Thyroid gland (tissue), 4 donors: ENCODE results near the gene P2RY8.

Experiments
- POLR2A ChIP-seq, 2 donors: fragments of 450-650 bp; IDR thresholded peaks; one replicate each; pipeline ENCODE4 v1.6.1; 2017; ENCODE audit warnings: antibody characterized with exemption in 2 of 2, mild to moderate bottlenecking in 2 of 2, moderate library complexity in 1 of 2
- TF ChIP-seq, protein P1 (sequence below), 6 experiments: fragments of 200-600 bp in 3 of 6; fragments of 450-650 bp in 3 of 6; sonication (generic) in 3 of 6; IDR thresholded peaks; one replicate each; pipeline ENCODE4 v1.5.1; 2016 to 2019; ENCODE audit warnings: antibody characterized with exemption in 6 of 6, mild to moderate bottlenecking in 2 of 6, inconsistent platforms in 1 of 6, moderate library complexity in 1 of 6

- TF ChIP-seq, protein P1, sequence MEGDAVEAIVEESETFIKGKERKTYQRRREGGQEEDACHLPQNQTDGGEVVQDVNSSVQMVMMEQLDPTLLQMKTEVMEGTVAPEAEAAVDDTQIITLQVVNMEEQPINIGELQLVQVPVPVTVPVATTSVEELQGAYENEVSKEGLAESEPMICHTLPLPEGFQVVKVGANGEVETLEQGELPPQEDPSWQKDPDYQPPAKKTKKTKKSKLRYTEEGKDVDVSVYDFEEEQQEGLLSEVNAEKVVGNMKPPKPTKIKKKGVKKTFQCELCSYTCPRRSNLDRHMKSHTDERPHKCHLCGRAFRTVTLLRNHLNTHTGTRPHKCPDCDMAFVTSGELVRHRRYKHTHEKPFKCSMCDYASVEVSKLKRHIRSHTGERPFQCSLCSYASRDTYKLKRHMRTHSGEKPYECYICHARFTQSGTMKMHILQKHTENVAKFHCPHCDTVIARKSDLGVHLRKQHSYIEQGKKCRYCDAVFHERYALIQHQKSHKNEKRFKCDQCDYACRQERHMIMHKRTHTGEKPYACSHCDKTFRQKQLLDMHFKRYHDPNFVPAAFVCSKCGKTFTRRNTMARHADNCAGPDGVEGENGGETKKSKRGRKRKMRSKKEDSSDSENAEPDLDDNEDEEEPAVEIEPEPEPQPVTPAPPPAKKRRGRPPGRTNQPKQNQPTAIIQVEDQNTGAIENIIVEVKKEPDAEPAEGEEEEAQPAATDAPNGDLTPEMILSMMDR (IDR thresholded peaks at IDR 0.05), result no peak
- no peak for TF ChIP-seq POLR2A (IDR thresholded peaks at IDR 0.05)
Observed at GRCh38 chrX:1486177-1486576, 50.8 kb downstream of the P2RY8 start.
